HepG2 (cell line): ENCODE measurements around the gene SERPINB11. TPM values are rescaled to one million over a fixed set of nuclear protein-coding genes. Genes with fewer than 3 reads are reported as not detected.

Source experiments
- ATAC-seq: fragments of 200-7000 bp; cut with Tn5 transposase; 3 replicates; pipeline ENCODE4 v1.9.1; 2020; ENCODE audit warnings: mild to moderate bottlenecking, moderate library complexity
- BruUV-seq: library from RNA; stranded (reverse); fragments of 400-500 nt; replicated peaks from 2 replicates; lab custom pipeline; 2021; lab: Mats Ljungman, UMichigan
- CTCF ChIA-PET: fragments of 300-600 bp; formaldehyde crosslinking; extraction: SDS; loops from one replicate; lab custom pipeline; 2021; ENCODE audit warnings: low total read pairs, inconsistent platforms, low intra/inter-chr PET ratio; lab: Yijun Ruan, JAX
- POLR2A ChIA-PET: fragments of 350-600 bp; sonication (Branson Sonifier 250); formaldehyde crosslinking; loops from one replicate; lab custom pipeline; 2020; ENCODE audit warnings: antibody characterized with exemption, inconsistent platforms; lab: Yijun Ruan, JAX
- DNase-seq: peaks from one replicate; pipeline ENCODE4 v3.0.0-alpha.2; 2015; ENCODE audit warnings: low spot score
- FAIRE-seq: peaks from 3 replicates; lab custom pipeline; 2011; peaks lifted over from hg19 to GRCh38; lab: Jason Lieb, UNC
- H2AFZ ChIP-seq: one replicate; pipeline ENCODE4 v1.6.1; 2011; ENCODE audit warnings: low read length, inconsistent platforms
- H3K27ac ChIP-seq: fragments of 300-600 bp; 3 replicates; pipeline ENCODE4 v1.8.0; 2011; ENCODE audit warnings: mixed run types, mild to moderate bottlenecking, mixed read lengths, low read length, inconsistent platforms; ENCODE audit not compliant: insufficient read depth; ENCODE audit errors: extremely low read length
- H3K27me3 ChIP-seq, 2 experiments: fragments of 200-600 bp in 1 of 2; 2 replicates in 1 of 2; 3 replicates in 1 of 2; pipeline versions ENCODE4 v1.6.0 to v1.8.0; 2011; ENCODE audit warnings: low read length in 2 of 2, mild to moderate bottlenecking in 2 of 2, moderate library complexity in 2 of 2, inconsistent platforms in 1 of 2; ENCODE audit not compliant: insufficient read depth in 2 of 2, control insufficient read depth in 1 of 2
- H3K36me3 ChIP-seq, 2 experiments: fragments of 200-600 bp in 1 of 2; replicated peaks in 1 of 2; 2 replicates in 1 of 2; 3 replicates in 1 of 2; pipeline versions ENCODE4 v1.5.1 to v1.8.0; 2011; ENCODE audit warnings: low read length in 2 of 2, inconsistent platforms in 1 of 2; ENCODE audit not compliant: insufficient read depth in 2 of 2, control insufficient read depth in 1 of 2
- H3K4me1 ChIP-seq: 2 replicates; pipeline ENCODE4 v1.5.1; 2012; ENCODE audit warnings: low read length, inconsistent platforms; ENCODE audit not compliant: insufficient read depth
- H3K4me2 ChIP-seq: 2 replicates; pipeline ENCODE4 v1.6.0; 2011; ENCODE audit warnings: low read depth, low read length, inconsistent platforms
- H3K4me3 ChIP-seq, 3 experiments: fragments of 200-600 bp in 1 of 3; sonication (generic), shearing (Covaris generic) in 1 of 3; replicated peaks in 1 of 3; 2 replicates each; pipeline ENCODE4 v1.5.1; 2011 to 2016; ENCODE audit warnings: low read length in 3 of 3, inconsistent platforms in 2 of 3, low read depth in 2 of 3, mild to moderate bottlenecking in 2 of 3, control low read depth in 1 of 3, mixed read lengths in 1 of 3; ENCODE audit not compliant: insufficient read depth in 1 of 3
- H3K79me2 ChIP-seq: one replicate; pipeline ENCODE4 v1.6.1; 2011; ENCODE audit warnings: low read length, inconsistent platforms; ENCODE audit not compliant: insufficient read depth
- H3K9ac ChIP-seq: 2 replicates; pipeline ENCODE4 v1.6.0; 2011; ENCODE audit warnings: mild to moderate bottlenecking, low read depth, low read length, inconsistent platforms; ENCODE audit not compliant: insufficient read depth
- H3K9me3 ChIP-seq: 2 replicates; pipeline ENCODE4 v1.5.1; 2012; ENCODE audit warnings: mild to moderate bottlenecking, low read length
- H4K20me1 ChIP-seq: 2 replicates; pipeline ENCODE4 v1.6.0; 2011; ENCODE audit warnings: inconsistent platforms, mild to moderate bottlenecking, low read length, moderate library complexity; ENCODE audit not compliant: insufficient read depth
- DPF2 ChIP-seq: sonication (generic); formaldehyde crosslinking; IDR thresholded peaks from 2 replicates; pipeline ENCODE4 v1.4.0; 2020; ENCODE audit warnings: mild to moderate bottlenecking, low read depth, missing genetic modification reagents, borderline replicate concordance
- ELF4 ChIP-seq: sonication (generic); formaldehyde crosslinking; IDR thresholded peaks from 2 replicates; pipeline ENCODE4 v1.5.0; 2020; ENCODE audit warnings: missing genetic modification reagents, mild to moderate bottlenecking, moderate library complexity, borderline replicate concordance
- ISL2 ChIP-seq: sonication (generic); formaldehyde crosslinking; IDR thresholded peaks from 2 replicates; pipeline ENCODE4 v1.5.0; 2020; ENCODE audit warnings: missing genetic modification reagents
- KLF15 ChIP-seq: sonication (generic); formaldehyde crosslinking; IDR thresholded peaks from 2 replicates; pipeline ENCODE4 v1.8.1; 2023; ENCODE audit warnings: borderline replicate concordance, mild to moderate bottlenecking, inconsistent platforms, missing genetic modification reagents, mixed read lengths
- MEIS1 ChIP-seq: sonication (generic); formaldehyde crosslinking; IDR thresholded peaks from 2 replicates; pipeline ENCODE4 v1.9.0; 2021; ENCODE audit warnings: mild to moderate bottlenecking, missing genetic modification reagents, moderate library complexity, borderline replicate concordance
- MLLT10 ChIP-seq: sonication (generic); formaldehyde crosslinking; IDR thresholded peaks from 2 replicates; pipeline ENCODE4 v1.4.0; 2020; ENCODE audit warnings: missing genetic modification reagents
- POGZ ChIP-seq: sonication (generic); formaldehyde crosslinking; IDR thresholded peaks from 2 replicates; pipeline ENCODE4 v1.4.0; 2020; ENCODE audit warnings: mild to moderate bottlenecking, missing genetic modification reagents
- POLR2A ChIP-seq, 2 experiments: IDR thresholded peaks; 2 replicates each; pipeline ENCODE4 v1.6.1; 2011; ENCODE audit warnings: low read depth in 2 of 2, low read length in 2 of 2, mild to moderate bottlenecking in 1 of 2, moderate library complexity in 1 of 2; ENCODE audit not compliant: insufficient read depth in 1 of 2
- RFXANK ChIP-seq: IDR thresholded peaks from 2 replicates; pipeline ENCODE4 v1.6.1; 2016
- TSC22D2 ChIP-seq: sonication (generic); formaldehyde crosslinking; IDR thresholded peaks from 2 replicates; pipeline ENCODE4 v1.5.1; 2020; ENCODE audit warnings: missing genetic modification reagents, mild to moderate bottlenecking, borderline replicate concordance
- ZBTB20 ChIP-seq: sonication (generic); formaldehyde crosslinking; IDR thresholded peaks from 2 replicates; pipeline ENCODE4 v1.8.1; 2023; ENCODE audit warnings: missing genetic modification reagents, low read depth, mild to moderate bottlenecking, borderline replicate concordance
- ZNF367 ChIP-seq: sonication (generic); formaldehyde crosslinking; IDR thresholded peaks from 2 replicates; pipeline ENCODE4 v1.4.0; 2020; ENCODE audit warnings: missing genetic modification reagents, borderline replicate concordance
- ZNF543 ChIP-seq: sonication (generic); formaldehyde crosslinking; IDR thresholded peaks from 2 replicates; pipeline ENCODE4 v1.4.0; 2020; ENCODE audit warnings: mild to moderate bottlenecking, missing genetic modification reagents
- ZNF747 ChIP-seq: sonication (generic); formaldehyde crosslinking; IDR thresholded peaks from 2 replicates; pipeline ENCODE4 v1.8.1; 2023; ENCODE audit warnings: missing genetic modification reagents, mild to moderate bottlenecking, borderline replicate concordance
- ZSCAN22 ChIP-seq: sonication (generic); formaldehyde crosslinking; IDR thresholded peaks from 2 replicates; pipeline ENCODE4 v1.4.0; 2020; ENCODE audit warnings: mild to moderate bottlenecking, missing genetic modification reagents
- WGBS: methylation state at CpG from one replicate; pipeline ENCODE4 v1.1.6; 2017; ENCODE audit warnings: low lambda C conversion rate; 5-methylcytosine and 5-hydroxymethylcytosine counted together
- in situ Hi-C: cut with HindIII; loops from 2 replicates; pipeline ENCODE4 v1.10.0; 2017; ENCODE audit warnings: low pct_unique_long_range_greater_than_20kb; ENCODE audit not compliant: extremely low pct_ligation_motif_present
- intact Hi-C: fragments of 100-400 bp; cut with micrococcal nuclease; formaldehyde crosslinking; loops from one replicate; pipeline ENCODE4 v1.10.0; 2022; ENCODE audit not compliant: unreplicated experiment
- polyA plus RNA-seq, 8 experiments: library from polyadenylated mRNA; depleted of rRNA in 3 of 8; stranded (reverse) in 7 of 8; unstranded in 1 of 8; fragments of >200 nt; fragmentation: Illumina TruSeq in 4 of 8; extraction: Trizol in 4 of 8; gene quantifications; 2 replicates each; pipeline versions ENCODE4 v1.2.1 to v1.2.3, GENCODE V29; 2011 to 2016; ENCODE audit warnings: low read depth in 4 of 8, missing spikeins in 1 of 8, mixed read lengths in 1 of 8; ENCODE audit not compliant: insufficient read depth in 1 of 8
- total RNA-seq, 5 experiments: library from RNA; depleted of rRNA; stranded (reverse); fragments of >200 nt; fragmentation: Illumina TruSeq; extraction: Trizol; gene quantifications; 2 replicates each; pipeline ENCODE4 v1.2.3, GENCODE V29; 2016; ENCODE audit warnings: low read depth in 1 of 5
- TF ChIP-seq, protein P1 (sequence below): sonication (generic); formaldehyde crosslinking; IDR thresholded peaks from 2 replicates; pipeline ENCODE4 v1.4.0; 2020; ENCODE audit warnings: mild to moderate bottlenecking, missing genetic modification reagents
- TF ChIP-seq, protein P2 (sequence below), 2 experiments: fragments of 450-650 bp in 1 of 2; sonication (generic) in 1 of 2; formaldehyde crosslinking; IDR thresholded peaks; 2 replicates each; pipeline versions ENCODE4 v1.5.0 to v1.8.0; 2020 to 2022; ENCODE audit warnings: mild to moderate bottlenecking in 1 of 2, missing genetic modification reagents in 1 of 2
- TF ChIP-seq, protein P3 (sequence below): IDR thresholded peaks from 2 replicates; pipeline ENCODE4 v1.6.1; 2016; ENCODE audit warnings: low read depth, control low read depth

SERPINB11 gene
- total and polyA plus RNA-seq, 2 of the 13 experiments (the other 11 are each of a cell fraction or from before 2014, with no cell fraction given): not detected

DNA sequence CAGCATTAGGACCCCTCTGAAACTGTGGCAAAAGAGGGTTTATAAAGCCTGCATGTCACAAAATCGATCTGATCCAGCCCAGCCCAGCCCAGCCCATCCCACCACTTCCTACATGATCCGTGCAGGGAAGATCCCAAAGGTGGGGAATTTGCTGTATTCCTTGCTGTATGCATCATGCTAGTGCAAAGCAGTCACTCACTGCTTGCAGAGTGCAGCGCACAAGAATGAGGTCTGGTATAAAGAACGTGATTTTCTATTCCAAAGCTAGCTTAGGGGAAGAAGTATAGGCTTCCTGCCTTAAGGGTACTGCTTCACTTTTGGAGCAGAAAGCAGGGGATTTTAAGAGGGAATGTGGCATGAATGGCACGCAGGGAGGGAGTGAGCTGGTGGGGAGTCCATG lies 18.9 kb upstream of the SERPINB11 start (continued):
- no peak for TF ChIP-seq DPF2 (CRISPR knock-in tag)

DNA sequence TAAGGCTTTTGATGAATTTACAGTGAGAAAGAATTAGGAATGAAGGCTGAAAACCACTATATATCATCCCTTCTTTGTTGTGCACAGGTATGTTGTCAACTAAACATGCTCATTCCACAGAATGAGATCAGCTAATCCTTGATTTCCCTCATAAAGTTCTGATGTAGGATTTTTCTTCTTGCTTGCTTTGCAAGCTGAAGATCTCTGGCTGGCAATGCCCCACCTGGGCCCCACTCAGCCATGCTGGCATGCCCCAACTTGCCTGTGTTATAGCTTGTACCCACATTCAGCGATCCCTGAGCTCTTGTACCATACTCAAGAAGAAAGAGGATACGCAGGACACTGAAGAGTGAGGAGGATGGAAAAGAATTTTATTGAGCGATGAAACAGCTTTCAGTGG lies 18.0 kb upstream of the SERPINB11 start:
- TF ChIP-seq, protein P1, sequence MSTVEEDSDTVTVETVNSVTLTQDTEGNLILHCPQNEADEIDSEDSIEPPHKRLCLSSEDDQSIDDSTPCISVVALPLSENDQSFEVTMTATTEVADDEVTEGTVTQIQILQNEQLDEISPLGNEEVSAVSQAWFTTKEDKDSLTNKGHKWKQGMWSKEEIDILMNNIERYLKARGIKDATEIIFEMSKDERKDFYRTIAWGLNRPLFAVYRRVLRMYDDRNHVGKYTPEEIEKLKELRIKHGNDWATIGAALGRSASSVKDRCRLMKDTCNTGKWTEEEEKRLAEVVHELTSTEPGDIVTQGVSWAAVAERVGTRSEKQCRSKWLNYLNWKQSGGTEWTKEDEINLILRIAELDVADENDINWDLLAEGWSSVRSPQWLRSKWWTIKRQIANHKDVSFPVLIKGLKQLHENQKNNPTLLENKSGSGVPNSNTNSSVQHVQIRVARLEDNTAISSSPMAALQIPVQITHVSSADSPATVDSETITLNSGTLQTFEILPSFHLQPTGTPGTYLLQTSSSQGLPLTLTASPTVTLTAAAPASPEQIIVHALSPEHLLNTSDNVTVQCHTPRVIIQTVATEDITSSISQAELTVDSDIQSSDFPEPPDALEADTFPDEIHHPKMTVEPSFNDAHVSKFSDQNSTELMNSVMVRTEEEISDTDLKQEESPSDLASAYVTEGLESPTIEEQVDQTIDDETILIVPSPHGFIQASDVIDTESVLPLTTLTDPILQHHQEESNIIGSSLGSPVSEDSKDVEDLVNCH (CRISPR knock-in tag): no peak
- TF ChIP-seq, protein P2, sequence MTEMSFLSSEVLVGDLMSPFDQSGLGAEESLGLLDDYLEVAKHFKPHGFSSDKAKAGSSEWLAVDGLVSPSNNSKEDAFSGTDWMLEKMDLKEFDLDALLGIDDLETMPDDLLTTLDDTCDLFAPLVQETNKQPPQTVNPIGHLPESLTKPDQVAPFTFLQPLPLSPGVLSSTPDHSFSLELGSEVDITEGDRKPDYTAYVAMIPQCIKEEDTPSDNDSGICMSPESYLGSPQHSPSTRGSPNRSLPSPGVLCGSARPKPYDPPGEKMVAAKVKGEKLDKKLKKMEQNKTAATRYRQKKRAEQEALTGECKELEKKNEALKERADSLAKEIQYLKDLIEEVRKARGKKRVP (CRISPR knock-in tag; IDR thresholded peaks at IDR 0.05): no peak
- TF ChIP-seq KLF15 (CRISPR knock-in tag) (no peak), ZNF543 (CRISPR knock-in tag) (no peak), TSC22D2 (CRISPR knock-in tag) (no peak), ZBTB20 (CRISPR knock-in tag) (no peak), RFXANK (no peak), MLLT10 (no peak), ZNF367 (no peak), POGZ (CRISPR knock-in tag) (no peak), ISL2 (CRISPR knock-in tag) (no peak), POLR2A (IDR thresholded peaks at IDR 0.05; ENCODE audit: insufficient read depth in 1 of 2, low read depth in 2 of 2, low read length in 2 of 2) (no peak), MEIS1 (CRISPR knock-in tag) (no peak), ELF4 (CRISPR knock-in tag) (no peak), DPF2 (CRISPR knock-in tag) (no peak), ZSCAN22 (CRISPR knock-in tag) (no peak), ZNF747 (CRISPR knock-in tag) (no peak)
- TF ChIP-seq, protein P3, sequence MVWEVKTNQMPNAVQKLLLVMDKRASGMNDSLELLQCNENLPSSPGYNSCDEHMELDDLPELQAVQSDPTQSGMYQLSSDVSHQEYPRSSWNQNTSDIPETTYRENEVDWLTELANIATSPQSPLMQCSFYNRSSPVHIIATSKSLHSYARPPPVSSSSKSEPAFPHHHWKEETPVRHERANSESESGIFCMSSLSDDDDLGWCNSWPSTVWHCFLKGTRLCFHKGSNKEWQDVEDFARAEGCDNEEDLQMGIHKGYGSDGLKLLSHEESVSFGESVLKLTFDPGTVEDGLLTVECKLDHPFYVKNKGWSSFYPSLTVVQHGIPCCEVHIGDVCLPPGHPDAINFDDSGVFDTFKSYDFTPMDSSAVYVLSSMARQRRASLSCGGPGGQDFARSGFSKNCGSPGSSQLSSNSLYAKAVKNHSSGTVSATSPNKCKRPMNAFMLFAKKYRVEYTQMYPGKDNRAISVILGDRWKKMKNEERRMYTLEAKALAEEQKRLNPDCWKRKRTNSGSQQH (CRISPR knock-in tag): no peak
- TF ChIP-seq, all 625 proteins: peak for 0
- Histone ChIP-seq H3K27ac (no peak overlapping the region), H3K27me3 (no peaks in the 10 kb centered on the region), H3K4me2 (no peak overlapping the region), H3K9ac (no peak overlapping the region), H3K79me2 (no peaks in the 10 kb centered on the region), H3K9me3 (no peaks in the 10 kb centered on the region), H2AFZ (no peak overlapping the region), H3K4me3 (no peak overlapping the region), H4K20me1 (no peaks in the 10 kb centered on the region), H3K4me1 (peaks cover 22% of the 10 kb centered on the region), H3K36me3 (no peaks in the 10 kb centered on the region)
- WGBS: 89% methylated on average over 3 of the region's 3 CpGs
- in situ Hi-C loops (no loop called here), intact Hi-C loops (no loop called here)
- DNase-seq (no peak), FAIRE-seq (no peak), ATAC-seq (no peak)
- CTCF ChIA-PET: no interaction called here
- BruUV-seq: no TSS peak
- POLR2A ChIA-PET: no interaction called here
